ENCODE data around the gene ASTN2. TPM values are rescaled to one million over a fixed set of nuclear protein-coding genes. Genes with fewer than 3 reads are reported as not detected.

Gene ASTN2
- polyA plus RNA-seq, 1 experiment, result 6.6 TPM

DNA sequence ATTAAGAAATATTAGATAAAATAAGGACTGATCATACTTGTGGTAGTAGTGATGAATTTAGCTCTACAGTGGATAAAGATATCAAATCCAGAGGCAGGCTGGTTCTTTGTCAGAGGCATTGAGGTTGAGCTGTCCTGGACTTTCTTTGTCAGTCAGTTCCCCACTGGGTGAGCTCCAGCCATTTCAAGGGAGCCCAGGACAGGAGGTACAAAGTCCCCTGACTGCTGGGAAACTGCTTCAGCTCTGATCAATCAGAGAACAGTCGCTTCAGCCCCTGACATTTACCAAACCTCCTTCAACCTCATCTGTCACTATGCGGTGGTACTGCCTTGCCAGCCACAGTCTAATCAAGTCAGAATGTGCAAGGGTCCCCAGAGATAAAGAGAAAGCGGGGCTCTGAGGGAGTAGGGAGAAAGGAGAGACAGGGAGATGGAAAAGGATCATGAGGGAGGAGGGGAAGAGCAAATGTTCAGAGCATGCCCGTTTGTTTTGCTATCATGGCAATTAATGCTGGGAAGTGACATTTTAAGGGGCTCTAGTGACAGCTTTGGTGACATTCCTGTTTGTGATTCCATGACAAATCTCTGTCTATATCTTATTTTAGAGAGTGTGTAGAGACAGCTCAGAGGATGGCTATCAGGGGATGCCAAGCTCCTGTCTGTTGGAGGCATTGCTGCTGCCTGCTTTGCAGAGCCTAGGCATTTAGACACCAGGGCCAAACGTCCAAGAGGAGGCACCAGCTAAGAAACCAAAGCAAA, 223.2 kb downstream of the ASTN2 start:
- ChIA-PET POLR2A (no interaction called here), CTCF (interaction anchor here (0.6 kb wide), 1 partner anchor 454 kb away, joined by 3 read pairs; no protein-coding TSS in a partner anchor)
- Histone ChIP-seq H3K9me3 (ENCODE audit: control insufficient read depth, insufficient read depth, low read length) (no peaks in the 10 kb centered on the region), H3K4me3 (ENCODE audit: low read depth, low read length) (no peak overlapping the region), H3K27ac (ENCODE audit: low read depth, low read length) (no peak overlapping the region), H3K27me3 (ENCODE audit: control insufficient read depth, insufficient read depth, low read length) (no peaks in the 10 kb centered on the region)
- DNase-seq (ENCODE audit: low read depth, low spot score), result no peak
- TF ChIP-seq, protein P1, sequence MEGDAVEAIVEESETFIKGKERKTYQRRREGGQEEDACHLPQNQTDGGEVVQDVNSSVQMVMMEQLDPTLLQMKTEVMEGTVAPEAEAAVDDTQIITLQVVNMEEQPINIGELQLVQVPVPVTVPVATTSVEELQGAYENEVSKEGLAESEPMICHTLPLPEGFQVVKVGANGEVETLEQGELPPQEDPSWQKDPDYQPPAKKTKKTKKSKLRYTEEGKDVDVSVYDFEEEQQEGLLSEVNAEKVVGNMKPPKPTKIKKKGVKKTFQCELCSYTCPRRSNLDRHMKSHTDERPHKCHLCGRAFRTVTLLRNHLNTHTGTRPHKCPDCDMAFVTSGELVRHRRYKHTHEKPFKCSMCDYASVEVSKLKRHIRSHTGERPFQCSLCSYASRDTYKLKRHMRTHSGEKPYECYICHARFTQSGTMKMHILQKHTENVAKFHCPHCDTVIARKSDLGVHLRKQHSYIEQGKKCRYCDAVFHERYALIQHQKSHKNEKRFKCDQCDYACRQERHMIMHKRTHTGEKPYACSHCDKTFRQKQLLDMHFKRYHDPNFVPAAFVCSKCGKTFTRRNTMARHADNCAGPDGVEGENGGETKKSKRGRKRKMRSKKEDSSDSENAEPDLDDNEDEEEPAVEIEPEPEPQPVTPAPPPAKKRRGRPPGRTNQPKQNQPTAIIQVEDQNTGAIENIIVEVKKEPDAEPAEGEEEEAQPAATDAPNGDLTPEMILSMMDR (IDR thresholded peaks at IDR 0.05; ENCODE audit: low read depth, low read length), result no peak

- no peak overlapping the region for H3K27ac ChIP-seq (ENCODE audit: low read depth, low read length)
- peaks cover under 1% of the 10 kb centered on the region; the same call in 1 of the 2 replicates for H3K9me3 ChIP-seq (ENCODE audit: control insufficient read depth, insufficient read depth, low read length)
- ChIA-PET POLR2A (no interaction called here), CTCF (no interaction called here)
- no peak overlapping the region for H3K4me3 ChIP-seq (ENCODE audit: low read depth, low read length)
- DNase-seq (ENCODE audit: low read depth, low spot score), result no peak
- no peaks in the 10 kb centered on the region for H3K27me3 ChIP-seq (ENCODE audit: control insufficient read depth, insufficient read depth, low read length)
- TF ChIP-seq, protein P1 (IDR thresholded peaks at IDR 0.05; ENCODE audit: low read depth, low read length), result no peak
Observed at GRCh38 chr9:117189121-117189520, 225.7 kb downstream of the ASTN2 start.

- TF ChIP-seq, protein P1 (IDR thresholded peaks at IDR 0.05; ENCODE audit: low read depth, low read length), result no peak
- H3K27ac ChIP-seq (ENCODE audit: low read depth, low read length), result no peak overlapping the region
- CTCF ChIA-PET, result no interaction called here
Observed at GRCh38 chr9:117188394-117188793, 226.5 kb downstream of the ASTN2 start.

DNA sequence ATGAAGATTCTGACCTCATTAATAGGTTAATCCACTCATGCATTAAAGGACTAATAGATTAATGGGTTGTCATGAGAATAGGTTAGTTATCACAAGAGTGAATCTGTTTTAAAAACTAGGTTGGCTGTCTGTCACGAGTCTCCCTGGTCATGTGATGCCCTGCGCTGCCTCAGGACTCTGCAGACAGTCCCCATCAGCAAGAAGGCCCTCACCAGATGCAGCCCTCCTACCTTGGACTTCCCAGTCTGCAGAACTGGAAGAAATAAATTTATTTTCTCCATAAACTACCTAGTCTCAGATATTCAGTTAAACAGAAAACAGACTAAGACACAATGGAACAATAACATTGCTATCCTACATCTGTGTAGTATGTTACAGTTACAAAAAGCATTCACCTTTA, 227.4 kb downstream of the ASTN2 start:
- Histone ChIP-seq H3K9me3 (ENCODE audit: control insufficient read depth, insufficient read depth, low read length) (peaks cover 3% of the 10 kb centered on the region; the same call in 1 of the 2 replicates), H3K27ac (ENCODE audit: low read depth, low read length) (no peak overlapping the region), H3K27me3 (ENCODE audit: control insufficient read depth, insufficient read depth, low read length) (no peaks in the 10 kb centered on the region), H3K4me3 (ENCODE audit: low read depth, low read length) (no peak overlapping the region)
- ChIA-PET POLR2A (no interaction called here), CTCF (no interaction called here)
- DNase-seq (ENCODE audit: low read depth, low spot score), result no peak
- TF ChIP-seq, protein P1 (IDR thresholded peaks at IDR 0.05; ENCODE audit: low read depth, low read length), result no peak

More at GRCh38 chr9:117188394-117188793, 226.5 kb downstream of the ASTN2 start:
- no peaks in the 10 kb centered on the region for H3K27me3 ChIP-seq (ENCODE audit: control insufficient read depth, insufficient read depth, low read length)
- peaks cover 3% of the 10 kb centered on the region; the same call in 1 of the 2 replicates for H3K9me3 ChIP-seq (ENCODE audit: control insufficient read depth, insufficient read depth, low read length)
- POLR2A ChIA-PET, result no interaction called here
- no peak for DNase-seq (ENCODE audit: low read depth, low spot score)
- no peak overlapping the region for H3K4me3 ChIP-seq (ENCODE audit: low read depth, low read length)

GRCh38 chr9:117184173-117184572, 230.7 kb downstream of the ASTN2 start:
- Histone ChIP-seq H3K27ac (ENCODE audit: low read depth, low read length) (no peak overlapping the region), H3K27me3 (ENCODE audit: control insufficient read depth, insufficient read depth, low read length) (no peaks in the 10 kb centered on the region), H3K9me3 (ENCODE audit: control insufficient read depth, insufficient read depth, low read length) (peaks cover 7% of the 10 kb centered on the region), H3K4me3 (ENCODE audit: low read depth, low read length) (no peak overlapping the region)
- TF ChIP-seq, protein P1 (IDR thresholded peaks at IDR 0.05; ENCODE audit: low read depth, low read length), result no peak
- DNase-seq (ENCODE audit: low read depth, low spot score), result no peak
- CTCF ChIA-PET, result no interaction called here
- POLR2A ChIA-PET, result no interaction called here

All from AG04450 (cell line).